K562 (cell line): ENCODE measurements around the gene PGPEP1. TPM values are rescaled to one million over a fixed set of nuclear protein-coding genes. Genes with fewer than 3 reads are reported as not detected.

Experiments
- CREB1 ChIP-seq, 2 experiments: sonication (generic) in 1 of 2; formaldehyde crosslinking in 1 of 2; IDR thresholded peaks; 2 replicates each; pipeline versions ENCODE4 v1.6.1 to v1.8.0; 2012 to 2022; ENCODE audit warnings: inconsistent platforms in 1 of 2, mild to moderate bottlenecking in 1 of 2, missing genetic modification reagents in 1 of 2, moderate library complexity in 1 of 2
- FOSL1 ChIP-seq: fragments of 200-800 bp; sonication (Bioruptor generic); conservative IDR thresholded peaks from 2 replicates; pipeline ENCODE4 v1.6.1; 2016; ENCODE audit warnings: missing genetic modification characterization, missing compliant biosample characterization
- GTF2A2 ChIP-seq: IDR thresholded peaks from 2 replicates; pipeline ENCODE4 v1.6.1; 2016; ENCODE audit warnings: mild to moderate bottlenecking, missing genetic modification characterization, missing compliant biosample characterization
- GTF2E2 ChIP-seq: fragments of 200-800 bp; sonication (Bioruptor generic); IDR thresholded peaks from 2 replicates; pipeline ENCODE4 v1.6.1; 2016; ENCODE audit warnings: missing genetic modification characterization, missing compliant biosample characterization
- HMGN3 ChIP-seq: IDR thresholded peaks from 2 replicates; pipeline ENCODE4 v1.6.1; 2011; ENCODE audit warnings: borderline replicate concordance, low read depth, mild to moderate bottlenecking, mixed read lengths, low read length; ENCODE audit not compliant: insufficient read length; ENCODE audit errors: extremely low read depth
- KAT8 ChIP-seq: fragments of 450-650 bp; IDR thresholded peaks from 2 replicates; pipeline ENCODE4 v1.6.1; 2016; ENCODE audit warnings: low read depth, mild to moderate bottlenecking
- LARP7 ChIP-seq: fragments of 450-650 bp; IDR thresholded peaks from 2 replicates; pipeline ENCODE4 v1.6.1; 2016
- MBD2 ChIP-seq: sonication (generic); IDR thresholded peaks from 2 replicates; pipeline ENCODE4 v1.6.1; 2016; ENCODE audit warnings: low read depth, borderline replicate concordance
- MYC ChIP-seq, 2 experiments: fragments of 250-450 bp in 1 of 2; sonication (Bioruptor Pico) in 1 of 2; IDR thresholded peaks; 2 replicates each; pipeline versions ENCODE4 v1.5.1 to v1.6.1; 2012 to 2021; ENCODE audit warnings: low read depth in 2 of 2, borderline replicate concordance in 1 of 2, improper control_type of control experiment in 1 of 2, low read length in 1 of 2, mild to moderate bottlenecking in 1 of 2, moderate library complexity in 1 of 2
- PBX2 ChIP-seq, 2 experiments: IDR thresholded peaks in 1 of 2; conservative IDR thresholded peaks in 1 of 2; 2 replicates each; pipeline ENCODE4 v1.6.1; 2016; ENCODE audit warnings: low read depth in 2 of 2, mild to moderate bottlenecking in 1 of 2, missing compliant biosample characterization in 1 of 2, missing genetic modification characterization in 1 of 2, moderate library complexity in 1 of 2
- PHF20 ChIP-seq: fragments of 450-650 bp; IDR thresholded peaks from 2 replicates; pipeline ENCODE4 v1.6.1; 2018; ENCODE audit not compliant: partially characterized antibody
- POLR2B ChIP-seq: fragments of 450-650 bp; IDR thresholded peaks from 2 replicates; pipeline ENCODE4 v1.6.1; 2018; ENCODE audit warnings: low read depth; ENCODE audit not compliant: partially characterized antibody
- ZNF318 ChIP-seq, 2 experiments: fragments of 450-650 bp; IDR thresholded peaks; 2 replicates each; pipeline ENCODE4 v1.6.1; 2016; ENCODE audit warnings: mild to moderate bottlenecking in 2 of 2, borderline replicate concordance in 1 of 2, low read depth in 1 of 2, moderate library complexity in 1 of 2
- ZNF324 ChIP-seq: fragments of 250-450 bp; sonication (Bioruptor Pico); IDR thresholded peaks from 2 replicates; pipeline ENCODE4 v1.4.0; 2020; ENCODE audit warnings: mild to moderate bottlenecking
- ZNF77 ChIP-seq: fragments of 250-450 bp; sonication (Bioruptor Pico); IDR thresholded peaks from 2 replicates; pipeline ENCODE4 v1.5.0; 2020
- polyA plus RNA-seq, 8 experiments: library from polyadenylated mRNA; depleted of rRNA in 4 of 8; stranded (reverse) in 5 of 8; unstranded in 3 of 8; fragments of >200 nt; fragmentation: Nextera tagmentation in 2 of 8; fragmentation: Illumina TruSeq in 1 of 8; extraction: Ambion mirVana in 2 of 8; extraction: Trizol in 1 of 8; gene quantifications; 2 replicates each; pipeline versions ENCODE4 v1.2.1 to v1.2.3, GENCODE V29; 2011 to 2014; ENCODE audit warnings: inconsistent platforms in 1 of 8, missing spikeins in 1 of 8
- total RNA-seq, 7 experiments: library from RNA; depleted of rRNA in 6 of 7; stranded (reverse); fragments of >200 nt in 6 of 7; fragmentation: Illumina TruSeq in 2 of 7; extraction: Trizol in 2 of 7; gene quantifications; 2 replicates each; pipeline versions ENCODE4 v1.2.1 to v1.2.3, GENCODE V29; 2011 to 2021; ENCODE audit warnings: low replicate concordance in 1 of 7

The PGPEP1 gene
- total and polyA plus RNA-seq, 9 of the 15 experiments (the other 6 are each of a cell fraction or from before 2014, with no cell fraction given), result 10.0 to 69.6 (median 33.5) TPM

GRCh38 chr19:18304458-18305310 lies 35.7 kb upstream of the PGPEP1 start (continued):
- no peak for TF ChIP-seq ZNF318 (IDR thresholded peaks at IDR 0.05; ENCODE audit: borderline replicate concordance in 1 of 2, low read depth in 1 of 2)
- TF ChIP-seq MYC (IDR thresholded peaks at IDR 0.05; ENCODE audit: low read depth, low read length), result peak; percentile 26; the same call in 1 of the 2 replicates
- TF ChIP-seq MYC (CRISPR knock-in tag; IDR thresholded peaks at IDR 0.05; ENCODE audit: borderline replicate concordance, low read depth), result no peak
- TF ChIP-seq ZNF324 (CRISPR knock-in tag), result no peak
- peak; percentile 78 for TF ChIP-seq HMGN3
- TF ChIP-seq CREB1 (IDR thresholded peaks at IDR 0.05), result peak; percentile 77
- peak; percentile 70; the same call in 1 of the 2 replicates for TF ChIP-seq CREB1 (CRISPR knock-in tag; IDR thresholded peaks at IDR 0.05)
- no peak for TF ChIP-seq GTF2A2
- no peak for TF ChIP-seq PBX2 (CRISPR knock-in tag; IDR thresholded peaks at IDR 0.05; ENCODE audit: low read depth)
- TF ChIP-seq PBX2 (tag; conservative IDR thresholded peaks at IDR 0.05; ENCODE audit: low read depth), result no peak
- peak; percentile 80 for TF ChIP-seq GTF2E2 (tag)
- TF ChIP-seq PHF20, result peak; percentile 56
- peak; percentile 75 for TF ChIP-seq POLR2B
- TF ChIP-seq LARP7, result no peak
- TF ChIP-seq MBD2, result peak; percentile 71; the same call in 1 of the 2 replicates
- peak; percentile 91 for TF ChIP-seq FOSL1 (tag)
- no peak for TF ChIP-seq ZNF77 (CRISPR knock-in tag)
- no peak for TF ChIP-seq KAT8
